ENCODE data around the gene CLEC16A.

Gene CLEC16A

DNA sequence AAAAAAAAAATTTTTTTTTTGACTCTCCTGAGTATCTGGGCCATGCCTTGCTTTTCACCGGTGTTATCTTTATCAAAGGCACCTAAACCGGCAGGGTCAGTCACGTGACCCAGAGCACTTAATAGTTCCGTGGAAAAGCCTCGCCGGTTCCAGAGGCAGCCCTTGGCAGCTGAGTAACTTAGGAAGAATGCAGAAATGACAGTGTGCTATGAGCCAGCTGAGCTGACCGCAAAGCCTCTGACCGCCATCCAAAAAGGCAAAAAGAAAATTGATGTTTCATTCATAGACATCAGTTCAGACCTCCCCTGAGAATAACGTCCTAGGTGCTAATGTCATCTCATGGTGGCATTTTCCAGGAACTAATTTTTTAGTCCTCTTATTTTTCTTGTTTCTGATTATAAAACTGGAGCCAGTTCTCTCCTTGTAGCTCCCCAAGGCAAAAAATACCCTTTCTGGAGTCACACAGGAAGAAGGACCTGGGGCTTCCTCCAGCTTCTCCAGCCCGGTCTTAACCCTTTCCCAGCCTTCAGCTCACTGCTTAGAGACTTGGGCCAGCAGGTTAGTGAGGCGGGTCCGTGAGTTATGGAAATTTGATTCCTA is 189.1 kb downstream of the CLEC16A start:
- DNase-seq: no peak

DNA sequence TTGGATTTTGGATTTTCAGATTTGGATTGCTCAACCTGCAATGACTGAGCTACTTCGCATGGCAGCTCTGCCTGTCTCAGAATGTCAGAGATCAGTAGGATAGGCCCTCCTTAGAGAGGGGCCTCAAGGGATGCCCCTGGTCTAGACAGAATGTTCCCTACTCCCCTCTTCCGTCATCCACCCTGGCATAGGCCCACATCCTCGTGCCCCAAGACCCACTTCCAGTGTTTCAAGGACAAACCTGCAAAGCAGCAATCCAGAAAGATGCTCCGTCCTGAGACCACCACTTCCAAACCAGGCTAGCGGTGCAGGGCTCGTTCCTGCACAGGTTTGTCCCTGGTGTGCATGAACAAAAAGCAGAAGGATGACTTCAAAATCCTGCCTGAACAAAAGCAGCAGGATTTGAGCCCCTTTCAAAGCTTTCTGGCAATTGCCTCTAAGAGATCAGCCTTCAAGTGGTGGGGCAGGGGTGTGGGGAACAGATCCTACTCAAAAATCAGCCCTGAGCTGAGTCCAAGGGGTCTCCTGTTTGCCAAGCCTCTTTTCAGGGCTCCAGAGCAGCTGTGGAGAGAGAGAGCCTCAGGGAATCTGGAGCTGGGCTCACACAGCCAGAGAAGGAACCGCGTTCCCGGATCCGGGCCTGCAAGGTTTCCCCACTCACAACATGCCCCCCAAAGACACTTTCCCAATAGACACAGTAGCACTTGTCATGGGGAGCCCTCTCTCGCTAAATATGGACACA is 190.5 kb downstream of the CLEC16A start:
- no peak for DNase-seq

- no peak for DNase-seq
Measured at GRCh38 chr16:11135464-11135973, 191.2 kb downstream of the CLEC16A start.

GRCh38 chr16:11136600-11136999 is 192.2 kb downstream of the CLEC16A start:
- DNase-seq: no peak

DNA sequence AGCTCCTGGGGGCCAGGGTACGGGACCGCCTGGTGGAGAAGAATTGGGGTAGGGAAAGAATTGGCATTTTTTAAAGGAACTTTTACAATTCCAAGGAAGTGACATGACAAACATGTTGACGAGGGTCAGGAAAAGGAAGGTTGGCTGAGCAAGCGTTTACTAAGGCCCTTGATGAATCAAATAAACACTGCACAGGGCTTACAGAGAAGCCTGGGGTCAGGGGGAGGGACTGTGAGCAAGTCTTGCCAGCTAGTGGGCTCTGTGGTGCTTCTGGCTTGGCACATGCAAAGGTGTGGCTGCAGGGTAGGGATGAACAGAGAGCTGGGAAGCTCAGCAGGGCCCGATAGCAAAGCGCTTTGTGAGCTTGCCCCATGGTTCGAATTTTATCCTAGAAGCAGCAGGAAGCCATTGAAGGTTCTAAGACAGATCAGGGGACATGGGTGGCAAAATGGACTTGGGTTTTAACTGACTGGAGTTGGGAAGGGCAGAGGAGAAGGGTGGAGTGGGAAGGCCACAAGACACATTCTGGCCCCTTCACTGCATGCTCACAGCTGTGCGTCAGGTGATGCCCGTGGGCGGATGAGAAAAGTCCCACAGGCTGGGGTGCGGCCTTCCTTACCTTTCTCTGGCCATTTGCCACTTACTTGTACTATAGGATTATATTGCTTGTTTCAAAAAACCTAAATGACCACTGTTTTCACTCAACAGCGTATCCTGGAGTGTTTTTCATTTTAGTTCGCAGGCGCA is 193.8 kb downstream of the CLEC16A start:
- DNase-seq: no peak

GRCh38 chr16:11138769-11139325 is 194.5 kb downstream of the CLEC16A start:
- DNase-seq: no peak

DNA sequence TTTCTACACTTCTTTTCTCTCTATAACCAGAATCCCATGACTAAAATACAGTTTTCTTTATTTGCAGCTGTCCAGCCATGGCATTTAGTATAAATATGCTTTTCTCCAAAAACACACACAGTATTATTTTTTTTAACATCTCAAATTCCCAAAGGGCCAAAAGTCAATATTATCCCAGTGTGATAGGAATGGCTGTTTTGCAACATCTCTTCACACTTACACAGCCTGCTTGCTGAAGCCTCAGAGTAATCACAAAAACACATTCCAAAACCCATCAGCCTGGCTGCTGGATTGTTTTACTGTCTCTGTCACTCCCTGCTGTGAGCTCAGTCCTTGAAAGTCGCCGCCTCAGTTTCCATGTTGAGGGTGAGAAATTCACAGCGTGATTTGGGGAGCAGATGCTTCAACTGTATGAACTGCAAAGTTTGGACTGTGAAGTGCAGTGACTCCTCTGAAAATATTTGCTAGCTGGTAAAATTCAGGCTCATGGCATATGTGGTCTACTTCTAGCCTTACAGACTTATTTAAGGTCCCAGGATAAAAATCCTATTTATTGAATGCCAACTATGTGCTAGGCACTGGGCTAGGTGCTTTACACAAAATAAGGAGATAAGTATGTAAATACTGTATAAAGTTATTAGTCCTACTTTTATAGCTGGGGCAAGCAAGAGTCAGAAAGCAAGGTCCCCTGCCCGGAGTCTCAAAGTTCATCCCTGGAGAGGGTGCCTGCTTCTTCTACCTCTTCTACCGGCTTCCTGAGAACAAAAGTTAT is 195.1 kb downstream of the CLEC16A start:
- no peak for DNase-seq

GRCh38 chr16:11140098-11140375 is 195.7 kb downstream of the CLEC16A start:
- DNase-seq: no peak

DNA sequence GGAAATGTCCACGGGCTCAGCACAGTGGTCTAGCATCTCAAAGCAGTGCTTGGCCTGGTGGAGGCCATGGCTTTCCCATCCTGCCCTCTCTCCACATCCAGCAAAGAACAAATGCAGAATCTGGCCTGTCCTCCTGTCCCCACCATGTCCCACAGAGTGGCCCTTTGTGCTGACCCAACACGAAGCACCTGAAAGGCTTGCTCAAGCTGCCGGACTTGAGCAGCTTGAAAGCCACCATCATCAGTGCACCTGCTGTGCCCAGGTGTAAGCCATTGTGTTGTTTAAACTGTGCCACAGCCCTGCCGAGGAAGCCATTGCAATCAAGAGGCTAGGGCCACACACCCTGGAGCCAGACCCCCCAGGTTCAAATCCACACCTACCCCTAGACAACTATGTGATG is 196.1 kb downstream of the CLEC16A start:
- DNase-seq: no peak

DNA sequence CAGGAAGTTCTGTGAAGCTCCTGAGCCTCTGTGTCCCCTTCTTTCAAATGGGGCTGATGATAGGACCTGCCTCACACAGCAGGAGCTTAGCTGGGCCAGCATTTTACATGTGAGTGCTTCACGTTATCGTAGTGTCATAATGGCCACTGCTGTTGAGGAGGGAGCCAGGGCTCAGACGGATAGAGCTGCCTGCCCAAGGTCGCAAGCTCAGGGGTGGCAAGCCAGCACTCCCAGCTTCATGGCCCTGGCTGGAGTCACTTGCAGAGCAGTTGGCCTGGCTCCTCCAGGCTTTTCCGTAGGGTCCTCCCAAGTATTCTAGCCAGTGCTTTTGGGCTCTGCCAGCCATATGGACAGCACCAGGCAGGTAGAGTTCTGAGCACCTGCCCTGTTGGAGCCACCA is 196.5 kb downstream of the CLEC16A start:
- no peak for DNase-seq

DNA sequence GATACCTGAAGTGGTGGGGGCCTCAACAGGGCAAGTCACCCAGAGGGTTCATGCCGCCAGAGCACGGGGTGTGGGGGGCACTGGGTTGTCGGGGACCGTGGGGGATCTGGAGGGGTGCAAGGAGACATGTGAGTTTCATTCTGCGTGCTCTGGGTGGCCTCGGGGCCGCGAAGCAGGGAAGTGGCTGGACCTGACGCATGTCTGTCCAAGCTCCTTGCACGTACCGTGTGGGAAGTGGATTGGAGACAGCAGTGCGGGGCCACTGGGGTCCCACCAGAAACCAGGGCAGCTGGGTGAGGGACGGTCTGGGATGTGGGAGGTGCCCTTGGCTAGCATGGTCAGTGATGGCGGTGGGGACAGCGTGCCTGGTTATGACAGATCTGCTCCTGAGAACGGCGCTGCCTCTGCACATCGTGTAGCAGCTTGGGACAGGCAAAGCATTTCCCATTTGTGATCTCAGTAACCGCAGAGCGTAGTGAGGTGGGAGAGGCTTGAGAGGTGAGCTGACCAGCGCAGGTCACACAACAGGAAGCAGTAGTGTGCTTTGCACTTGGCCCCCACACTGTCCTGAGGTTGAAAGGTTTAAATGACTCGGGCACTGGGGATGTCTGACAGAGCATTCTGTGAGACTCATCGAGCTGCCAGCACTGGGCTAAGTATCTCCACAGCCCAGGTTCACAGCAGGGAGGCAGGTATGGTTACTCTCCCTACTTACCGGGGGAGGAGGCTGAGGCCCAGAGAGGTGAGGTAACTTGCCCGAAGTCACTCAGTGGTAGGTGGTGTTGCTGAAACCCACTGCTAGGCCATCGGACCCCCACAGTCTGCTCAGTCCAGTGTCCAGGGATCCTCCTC is 197.3 kb downstream of the CLEC16A start:
- DNase-seq: no peak

DNA sequence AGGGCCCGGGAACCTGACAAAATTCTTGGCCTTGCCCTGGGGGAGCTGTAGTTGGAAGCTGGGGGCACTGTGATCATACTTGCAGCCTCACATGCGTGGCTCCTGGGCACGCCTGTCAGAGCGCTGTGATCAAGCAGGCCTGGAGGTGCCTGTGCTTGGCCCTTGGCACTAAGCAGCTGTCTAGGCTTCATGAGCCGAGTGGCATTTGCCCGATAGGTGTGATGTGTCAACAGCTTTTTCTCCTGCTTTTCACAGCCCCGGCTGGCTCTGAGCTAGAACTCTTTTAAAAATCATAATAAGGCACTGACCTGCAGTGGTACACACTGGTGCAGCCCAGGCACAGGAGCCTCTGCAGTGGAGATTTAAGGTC is 197.9 kb downstream of the CLEC16A start:
- DNase-seq: no peak

- no peak for DNase-seq
Measured at GRCh38 chr16:11142951-11143350, 198.6 kb downstream of the CLEC16A start.

DNA sequence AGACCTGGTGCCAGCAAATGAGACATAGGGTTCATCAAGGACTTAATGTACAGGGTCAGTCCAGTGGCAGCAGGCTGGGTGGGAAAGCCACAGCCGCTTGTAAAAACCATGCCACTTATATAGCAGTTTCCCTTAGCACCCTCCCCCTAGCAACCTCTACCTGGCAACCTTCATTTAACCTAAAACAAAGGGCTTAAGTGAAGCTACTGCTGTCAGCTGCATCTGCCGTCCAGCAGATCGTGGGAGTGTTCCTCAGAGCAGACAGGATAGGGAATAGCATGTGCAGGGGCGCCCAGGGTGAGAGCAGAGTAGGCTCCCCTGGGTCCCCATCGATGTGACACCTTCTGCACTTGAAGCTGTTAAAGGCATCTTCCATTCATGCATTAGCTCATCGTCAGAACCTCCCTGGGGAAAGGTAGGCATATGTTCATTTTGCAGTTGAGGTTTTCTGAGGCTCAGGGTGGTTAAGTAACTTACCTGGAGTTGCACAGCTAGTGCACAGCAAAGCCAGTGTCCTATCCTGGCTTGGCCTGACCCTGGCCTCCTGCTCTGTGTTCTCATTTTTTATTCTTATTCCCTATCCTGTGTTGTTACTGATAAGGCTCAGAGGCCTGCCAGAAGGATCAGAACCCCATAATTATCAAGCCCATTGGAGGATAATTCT is 199.1 kb downstream of the CLEC16A start:
- no peak for DNase-seq

DNA sequence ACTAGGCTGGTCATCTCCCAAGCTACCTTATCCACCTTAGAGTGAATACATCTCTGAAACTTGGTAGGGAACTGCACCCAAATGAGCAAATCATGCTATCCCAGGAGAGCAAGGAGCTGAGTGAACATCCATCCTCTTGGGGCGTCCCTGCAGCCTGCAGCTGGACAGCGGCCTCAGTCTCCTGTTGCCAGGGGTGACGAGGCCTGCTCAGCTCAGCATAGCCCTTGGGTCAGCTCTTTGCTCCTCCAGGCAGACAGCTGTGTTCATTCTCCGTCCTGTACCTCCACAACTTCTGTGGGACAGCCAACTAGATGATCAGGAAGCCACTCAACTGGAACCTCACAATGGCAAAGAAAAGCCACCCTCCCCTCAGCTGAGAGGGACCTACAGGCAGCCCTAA is 199.8 kb downstream of the CLEC16A start:
- DNase-seq: no peak

DNA sequence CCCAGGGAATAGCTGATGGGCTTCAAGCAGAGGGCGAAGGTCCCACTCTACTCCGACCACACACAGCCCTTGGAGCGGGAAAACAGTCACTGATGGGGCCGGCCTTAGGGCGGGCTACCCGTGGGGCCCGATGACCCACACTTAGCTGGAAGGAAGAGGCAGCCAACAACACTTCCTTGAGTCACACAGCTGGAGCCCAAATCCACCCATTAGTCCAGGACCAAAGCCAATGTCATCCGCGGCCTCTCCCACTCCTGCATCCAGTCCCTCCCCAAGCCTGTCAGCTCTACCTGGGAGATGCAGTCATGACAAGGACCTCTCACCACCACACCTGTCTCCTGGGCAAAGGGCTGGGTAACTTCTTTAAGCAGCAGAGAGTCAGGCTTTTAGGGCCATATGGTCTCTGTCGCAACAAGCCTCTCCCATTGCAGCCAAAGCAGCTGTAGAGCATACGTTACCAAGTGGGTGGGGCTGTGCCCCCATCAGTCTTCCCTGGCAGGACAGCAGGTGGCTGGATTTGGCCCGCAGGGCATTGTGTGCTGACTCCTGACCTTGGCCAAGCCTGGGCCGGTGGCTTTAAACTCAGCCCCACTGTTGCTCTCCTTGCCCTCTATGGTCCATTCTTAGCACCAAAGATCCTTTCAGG is 200.9 kb downstream of the CLEC16A start:
- DNase-seq: no peak

GRCh38 chr16:11145819-11146211 is 201.5 kb downstream of the CLEC16A start:
- no peak for DNase-seq

GRCh38 chr16:11147033-11147753 is 202.8 kb downstream of the CLEC16A start:
- DNase-seq: no peak

DNA sequence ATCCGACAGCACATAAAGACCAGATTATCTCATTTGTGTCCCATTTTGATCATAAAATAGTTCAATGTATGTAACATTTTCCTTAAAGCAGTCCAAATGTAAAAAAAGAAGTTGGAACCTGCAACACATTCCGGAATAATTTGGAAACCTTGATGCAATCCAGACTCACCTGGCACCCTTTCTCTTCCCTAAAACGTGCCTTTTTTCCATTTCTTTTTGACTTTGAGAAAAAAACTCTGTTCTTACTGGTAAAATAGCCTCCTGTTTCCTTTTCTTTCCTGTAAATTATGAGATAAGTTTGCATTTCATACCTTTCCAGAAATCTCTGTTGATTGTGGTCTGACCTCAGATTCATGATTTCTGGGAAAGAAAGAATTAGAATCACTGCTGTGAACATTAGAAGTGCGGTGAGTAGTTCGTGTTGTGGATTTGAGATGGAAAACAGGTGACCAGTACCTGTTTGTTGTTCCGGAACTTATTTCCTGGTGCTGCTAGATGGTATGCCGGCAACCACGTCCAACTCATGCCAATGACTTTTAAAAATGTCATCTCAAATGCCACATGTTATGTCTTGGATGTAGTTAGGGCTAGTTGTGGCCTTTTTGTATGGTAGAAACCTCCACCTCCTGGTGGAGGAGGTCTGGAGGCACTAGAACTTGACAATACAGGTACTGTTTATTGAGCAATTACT is 203.5 kb downstream of the CLEC16A start:
- DNase-seq: no peak
